ENCODE results near the gene COL27A1.

The COL27A1 gene

GRCh38 chr9:114294664-114295063 is 139.3 kb downstream of the COL27A1 start:
- TF ChIP-seq, protein P1, sequence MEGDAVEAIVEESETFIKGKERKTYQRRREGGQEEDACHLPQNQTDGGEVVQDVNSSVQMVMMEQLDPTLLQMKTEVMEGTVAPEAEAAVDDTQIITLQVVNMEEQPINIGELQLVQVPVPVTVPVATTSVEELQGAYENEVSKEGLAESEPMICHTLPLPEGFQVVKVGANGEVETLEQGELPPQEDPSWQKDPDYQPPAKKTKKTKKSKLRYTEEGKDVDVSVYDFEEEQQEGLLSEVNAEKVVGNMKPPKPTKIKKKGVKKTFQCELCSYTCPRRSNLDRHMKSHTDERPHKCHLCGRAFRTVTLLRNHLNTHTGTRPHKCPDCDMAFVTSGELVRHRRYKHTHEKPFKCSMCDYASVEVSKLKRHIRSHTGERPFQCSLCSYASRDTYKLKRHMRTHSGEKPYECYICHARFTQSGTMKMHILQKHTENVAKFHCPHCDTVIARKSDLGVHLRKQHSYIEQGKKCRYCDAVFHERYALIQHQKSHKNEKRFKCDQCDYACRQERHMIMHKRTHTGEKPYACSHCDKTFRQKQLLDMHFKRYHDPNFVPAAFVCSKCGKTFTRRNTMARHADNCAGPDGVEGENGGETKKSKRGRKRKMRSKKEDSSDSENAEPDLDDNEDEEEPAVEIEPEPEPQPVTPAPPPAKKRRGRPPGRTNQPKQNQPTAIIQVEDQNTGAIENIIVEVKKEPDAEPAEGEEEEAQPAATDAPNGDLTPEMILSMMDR (IDR thresholded peaks at IDR 0.05; ENCODE audit: control insufficient read depth, insufficient read depth, low read depth, low read length, missing control alignments) = no peak
- no peak for DNase-seq (ENCODE audit: low read depth)
- H3K4me3 ChIP-seq (ENCODE audit: control insufficient read depth, low read depth, low read length) = no peak overlapping the region

DNA sequence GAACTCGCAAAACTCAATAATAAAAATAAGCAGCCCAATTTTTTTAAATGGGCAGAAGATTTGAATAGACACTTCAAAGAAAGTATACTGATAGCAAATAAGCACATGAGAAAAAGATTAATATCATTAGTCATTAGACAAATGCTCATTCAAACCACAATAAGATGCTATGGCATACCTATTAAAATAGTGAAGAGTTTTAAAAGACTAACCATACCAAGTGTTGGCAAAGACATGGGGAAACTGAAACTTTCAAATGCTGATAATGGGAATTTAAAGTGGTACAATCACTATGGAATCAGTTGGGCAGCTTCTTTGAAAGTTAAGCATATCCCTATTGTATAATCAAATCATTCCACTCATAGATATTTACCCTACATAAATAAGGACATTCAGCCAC is 141.0 kb downstream of the COL27A1 start:
- TF ChIP-seq, protein P1 (IDR thresholded peaks at IDR 0.05; ENCODE audit: control insufficient read depth, insufficient read depth, low read depth, low read length, missing control alignments) = no peak
- no peak overlapping the region for H3K4me3 ChIP-seq (ENCODE audit: control insufficient read depth, low read depth, low read length)
- no peak for DNase-seq (ENCODE audit: low read depth)

- TF ChIP-seq, protein P1 (IDR thresholded peaks at IDR 0.05; ENCODE audit: control insufficient read depth, insufficient read depth, low read depth, low read length, missing control alignments) = no peak
- no peak overlapping the region for H3K4me3 ChIP-seq (ENCODE audit: control insufficient read depth, low read depth, low read length)
- no peak for DNase-seq (ENCODE audit: low read depth)
These were observed 144.2 kb downstream of the COL27A1 start for GRCh38 chr9:114299286-114300152.

DNA sequence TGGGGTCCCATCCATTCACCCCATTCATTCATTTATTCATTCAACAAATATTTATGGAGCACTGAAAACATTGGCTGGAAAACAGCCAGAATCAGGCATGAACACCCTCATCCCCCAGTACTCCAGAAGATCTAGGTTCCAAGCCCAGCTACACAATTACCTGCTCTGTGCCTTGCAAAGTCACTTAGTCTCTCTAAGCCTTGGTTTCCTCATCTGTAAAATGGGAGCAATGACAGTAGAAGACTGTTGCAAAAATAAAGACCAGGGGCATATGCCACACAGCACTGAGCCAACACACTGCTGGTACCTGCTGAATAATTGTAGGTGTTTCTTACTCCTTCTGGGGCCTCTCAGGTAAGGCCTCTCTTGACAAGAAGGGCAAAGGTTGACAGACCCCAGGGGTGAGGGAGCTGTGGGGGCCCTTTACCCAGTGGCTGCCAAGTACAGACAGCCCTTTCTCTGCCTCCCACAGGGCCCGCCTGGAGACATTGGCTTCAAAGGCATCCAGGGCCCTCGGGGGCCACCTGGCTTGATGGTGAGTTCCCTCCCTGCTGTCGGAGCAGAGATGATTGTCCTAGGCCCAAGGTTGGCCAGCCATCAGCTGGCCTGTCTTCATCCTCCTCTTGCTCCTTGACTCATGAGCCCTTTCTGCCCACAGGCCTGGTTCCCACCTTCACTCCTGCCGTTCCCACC is 145.0 kb downstream of the COL27A1 start:
- DNase-seq (ENCODE audit: low read depth) = no peak
- TF ChIP-seq, protein P1 (IDR thresholded peaks at IDR 0.05; ENCODE audit: control insufficient read depth, insufficient read depth, low read depth, low read length, missing control alignments) = no peak
- H3K4me3 ChIP-seq (ENCODE audit: control insufficient read depth, low read depth, low read length) = no peak overlapping the region

- DNase-seq (ENCODE audit: low read depth) = no peak
- H3K4me3 ChIP-seq (ENCODE audit: control insufficient read depth, low read depth, low read length) = no peak overlapping the region
- TF ChIP-seq, protein P1 (IDR thresholded peaks at IDR 0.05; ENCODE audit: control insufficient read depth, insufficient read depth, low read depth, low read length, missing control alignments) = no peak
These were observed 145.8 kb downstream of the COL27A1 start for GRCh38 chr9:114300846-114301797.
